ENCODE results near the gene NXPH4. TPM values are rescaled to one million over a fixed set of nuclear protein-coding genes. Genes with fewer than 3 reads are reported as not detected.

The NXPH4 gene
- polyA plus RNA-seq, 4 donors = 0.10 to 0.27 TPM; not detected in 2

DNA sequence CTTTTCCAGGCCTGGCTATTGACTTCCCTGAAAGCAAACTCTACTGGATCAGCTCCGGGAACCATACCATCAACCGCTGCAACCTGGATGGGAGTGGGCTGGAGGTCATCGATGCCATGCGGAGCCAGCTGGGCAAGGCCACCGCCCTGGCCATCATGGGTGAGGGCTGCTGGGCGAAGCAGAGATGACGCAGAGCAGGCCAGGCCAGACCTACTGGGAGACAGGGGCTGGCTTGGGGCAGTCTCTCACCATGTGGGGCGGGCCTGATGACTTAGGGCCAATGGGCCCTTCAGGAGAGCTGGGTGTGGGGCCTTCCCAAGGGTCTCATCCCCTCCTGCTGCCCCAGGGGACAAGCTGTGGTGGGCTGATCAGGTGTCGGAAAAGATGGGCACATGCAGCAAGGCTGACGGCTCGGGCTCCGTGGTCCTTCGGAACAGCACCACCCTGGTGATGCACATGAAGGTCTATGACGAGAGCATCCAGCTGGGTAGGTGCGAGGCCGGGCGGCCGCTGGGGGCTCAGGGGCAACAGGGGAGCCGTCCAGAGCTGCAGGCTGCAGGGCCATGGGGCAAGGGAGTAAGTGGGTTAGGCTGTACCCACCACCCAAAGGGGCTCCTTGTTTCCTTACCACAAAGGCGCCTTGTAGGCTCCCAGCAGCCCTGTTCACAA, 36.1 kb upstream of the NXPH4 start:
- Histone ChIP-seq H3K27me3 (ENCODE audit: control insufficient read depth in 3 of 3, insufficient read depth in 3 of 3, low read length in 3 of 3) (no peaks in the 10 kb centered on the region), H3K4me1 (ENCODE audit: control insufficient read depth in 3 of 3, insufficient read depth in 2 of 3, low read depth in 1 of 3, low read length in 2 of 3) (no peaks in the 10 kb centered on the region), H3K27ac (ENCODE audit: low read depth in 1 of 3, low read length in 2 of 3) (no peak overlapping the region), H3K36me3 (ENCODE audit: control insufficient read depth in 3 of 3, insufficient read depth in 2 of 3, low read depth in 1 of 3, low read length in 3 of 3) (peaks cover 9 to 96% (median 23%) of the 10 kb centered on the region in 3 donors), H3K4me3 (ENCODE audit: low read depth in 1 of 3, low read length in 3 of 3) (no peak overlapping the region), H3K9me3 (ENCODE audit: control insufficient read depth in 2 of 2, insufficient read depth in 1 of 2, low read depth in 1 of 2, low read length in 1 of 2) (no peaks in the 10 kb centered on the region)
- FAIRE-seq = no peak
- WGBS, 3 donors = 89 to 92% (median 90%) methylated on average over 20 of the region's 20 CpGs
- no peak for DNase-seq

DNA sequence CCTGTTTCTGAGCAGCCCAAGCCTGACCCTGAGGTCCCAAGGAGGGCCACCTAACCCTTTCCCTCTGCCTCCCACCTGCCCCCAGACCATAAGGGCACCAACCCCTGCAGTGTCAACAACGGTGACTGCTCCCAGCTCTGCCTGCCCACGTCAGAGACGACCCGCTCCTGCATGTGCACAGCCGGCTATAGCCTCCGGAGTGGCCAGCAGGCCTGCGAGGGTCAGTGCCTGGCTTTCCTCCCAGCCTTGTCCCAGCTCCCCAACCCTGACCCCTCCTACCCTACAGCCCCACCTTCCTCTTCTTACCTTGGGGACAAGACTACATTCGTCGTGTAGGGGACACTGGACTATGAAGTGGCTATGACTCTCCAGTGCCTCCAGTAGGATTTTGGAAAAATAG, 35.5 kb upstream of the NXPH4 start:
- no peaks in the 10 kb centered on the region for H3K27me3 ChIP-seq (ENCODE audit: control insufficient read depth in 3 of 3, insufficient read depth in 3 of 3, low read length in 3 of 3)
- no peak for FAIRE-seq
- no peak overlapping the region for H3K27ac ChIP-seq (ENCODE audit: low read depth in 1 of 3, low read length in 2 of 3)
- WGBS, 3 donors = 67 to 83% (median 76%) methylated on average over 8 to 9 of the region's 9 CpGs
- DNase-seq = no peak
- no peaks in the 10 kb centered on the region for H3K4me1 ChIP-seq (ENCODE audit: control insufficient read depth in 3 of 3, insufficient read depth in 2 of 3, low read depth in 1 of 3, low read length in 2 of 3)
- H3K36me3 ChIP-seq (ENCODE audit: control insufficient read depth in 3 of 3, insufficient read depth in 2 of 3, low read depth in 1 of 3, low read length in 3 of 3) = peaks cover 9 to 96% (median 23%) of the 10 kb centered on the region in 3 donors
- no peak overlapping the region for H3K4me3 ChIP-seq (ENCODE audit: low read depth in 1 of 3, low read length in 3 of 3)
- no peaks in the 10 kb centered on the region for H3K9me3 ChIP-seq (ENCODE audit: control insufficient read depth in 2 of 2, insufficient read depth in 1 of 2, low read depth in 1 of 2, low read length in 1 of 2)

DNA sequence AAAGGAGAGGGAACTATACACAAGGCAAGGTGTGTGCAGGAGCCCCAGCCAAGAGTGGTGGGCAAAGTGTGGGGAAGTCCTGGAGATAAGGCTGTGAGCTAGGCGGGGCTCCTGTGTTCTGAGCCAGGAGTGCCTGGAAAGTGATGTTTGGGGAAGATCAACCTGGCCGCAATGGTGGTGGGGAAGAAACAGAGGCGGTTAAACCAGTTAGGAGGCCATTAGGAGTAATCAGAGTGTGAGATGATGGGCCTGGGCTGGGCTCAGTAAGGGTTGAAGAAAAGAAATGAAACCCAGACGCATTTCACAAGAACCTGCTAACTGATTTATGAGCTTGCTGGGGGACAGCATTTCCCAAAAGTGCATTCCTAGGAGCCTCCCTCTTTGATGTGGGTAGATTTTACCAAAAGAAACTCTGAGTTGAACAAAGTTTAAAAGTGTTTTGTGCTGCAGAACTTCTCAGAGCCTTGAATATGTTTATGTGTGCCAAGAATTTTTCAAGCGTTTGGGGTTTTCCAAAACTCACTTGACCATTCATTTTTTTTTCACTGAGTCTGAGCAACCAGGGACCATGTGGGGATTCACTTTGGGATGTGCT, 34.9 kb upstream of the NXPH4 start:
- no peaks in the 10 kb centered on the region for H3K9me3 ChIP-seq (ENCODE audit: control insufficient read depth in 2 of 2, insufficient read depth in 1 of 2, low read depth in 1 of 2, low read length in 1 of 2)
- no peak for FAIRE-seq
- peaks cover 9 to 96% (median 18%) of the 10 kb centered on the region in 3 donors for H3K36me3 ChIP-seq (ENCODE audit: control insufficient read depth in 3 of 3, insufficient read depth in 2 of 3, low read depth in 1 of 3, low read length in 3 of 3)
- no peaks in the 10 kb centered on the region for H3K27me3 ChIP-seq (ENCODE audit: control insufficient read depth in 3 of 3, insufficient read depth in 3 of 3, low read length in 3 of 3)
- no peak overlapping the region for H3K27ac ChIP-seq (ENCODE audit: low read depth in 1 of 3, low read length in 2 of 3)
- DNase-seq = no peak
- WGBS, 3 donors = 65 to 80% (median 71%) methylated on average over 5 of the region's 5 CpGs
- H3K4me3 ChIP-seq (ENCODE audit: low read depth in 1 of 3, low read length in 3 of 3) = no peak overlapping the region
- H3K4me1 ChIP-seq (ENCODE audit: control insufficient read depth in 3 of 3, insufficient read depth in 2 of 3, low read depth in 1 of 3, low read length in 2 of 3) = no peaks in the 10 kb centered on the region

DNA sequence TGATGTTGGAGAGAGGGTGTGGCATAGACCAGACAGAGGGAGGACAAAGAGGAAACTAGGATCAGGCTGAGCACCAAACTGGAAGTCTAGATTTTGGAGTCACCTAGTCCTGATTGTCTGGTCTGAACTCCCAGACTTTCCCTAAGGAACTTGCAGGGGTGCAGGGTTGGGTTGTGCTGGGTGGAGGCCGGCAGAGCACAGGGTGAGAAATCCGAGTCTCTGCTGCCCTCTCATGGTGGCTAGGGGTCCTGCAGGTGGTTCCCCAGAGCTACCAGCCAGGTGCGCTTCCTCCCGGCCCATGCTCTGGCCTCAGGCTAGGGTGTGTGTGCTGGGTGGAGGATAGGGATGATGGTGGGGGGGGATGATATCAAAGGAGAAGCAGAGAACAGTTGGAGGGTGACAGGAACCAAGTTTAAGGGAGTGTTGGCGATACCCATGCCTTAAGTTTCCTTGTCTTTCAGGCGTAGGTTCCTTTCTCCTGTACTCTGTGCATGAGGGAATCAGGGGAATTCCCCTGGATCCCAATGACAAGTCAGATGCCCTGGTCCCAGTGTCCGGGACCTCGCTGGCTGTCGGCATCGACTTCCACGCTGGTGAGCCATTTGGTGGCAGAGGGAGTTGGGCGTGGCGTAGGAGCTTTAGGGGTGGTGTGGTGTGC, 33.5 kb upstream of the NXPH4 start:
- FAIRE-seq = no peak
- 51 to 61% (median 57%) methylated on average over 13 of the region's 13 CpGs for WGBS, 3 donors
- no peak overlapping the region for H3K27ac ChIP-seq (ENCODE audit: low read depth in 1 of 3, low read length in 2 of 3)

DNA sequence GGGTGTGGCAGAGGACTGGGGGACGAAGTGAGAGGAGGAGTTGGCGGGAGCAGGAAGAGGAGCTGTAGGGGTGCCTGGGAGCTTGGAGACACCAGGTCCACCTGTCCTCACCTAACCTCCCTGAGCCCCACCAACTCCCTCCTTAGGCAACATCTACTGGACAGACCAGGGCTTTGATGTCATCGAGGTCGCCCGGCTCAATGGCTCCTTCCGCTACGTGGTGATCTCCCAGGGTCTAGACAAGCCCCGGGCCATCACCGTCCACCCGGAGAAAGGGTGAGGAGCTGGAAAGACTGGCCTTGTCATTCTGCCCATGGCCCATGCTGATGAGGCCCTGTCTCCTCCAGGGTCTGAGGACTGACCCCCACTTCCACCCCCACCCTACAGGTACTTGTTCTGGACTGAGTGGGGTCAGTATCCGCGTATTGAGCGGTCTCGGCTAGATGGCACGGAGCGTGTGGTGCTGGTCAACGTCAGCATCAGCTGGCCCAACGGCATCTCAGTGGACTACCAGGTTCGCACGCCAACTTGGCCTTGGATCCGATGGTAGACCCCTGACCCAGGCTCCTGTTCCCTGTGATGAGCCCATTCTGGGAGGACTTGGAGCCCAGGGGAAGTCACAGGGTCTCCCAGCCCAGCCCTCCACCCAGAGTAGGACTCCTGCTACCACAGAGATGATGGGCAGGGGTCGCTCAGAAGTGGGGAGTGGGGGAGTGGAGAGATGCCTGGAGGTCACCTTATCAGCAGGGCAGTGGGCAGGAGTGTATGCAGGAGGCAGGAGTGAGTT, 32.5 kb upstream of the NXPH4 start:
- DNase-seq (no peak), FAIRE-seq (no peak)
- Histone ChIP-seq H3K27me3 (ENCODE audit: control insufficient read depth in 3 of 3, insufficient read depth in 3 of 3, low read length in 3 of 3) (no peaks in the 10 kb centered on the region), H3K36me3 (ENCODE audit: control insufficient read depth in 3 of 3, insufficient read depth in 2 of 3, low read depth in 1 of 3, low read length in 3 of 3) (peaks cover 9 to 96% (median 10%) of the 10 kb centered on the region in 3 donors), H3K9me3 (ENCODE audit: control insufficient read depth in 2 of 2, insufficient read depth in 1 of 2, low read depth in 1 of 2, low read length in 1 of 2) (no peaks in the 10 kb centered on the region), H3K4me1 (ENCODE audit: control insufficient read depth in 3 of 3, insufficient read depth in 2 of 3, low read depth in 1 of 3, low read length in 2 of 3) (no peaks in the 10 kb centered on the region), H3K27ac (ENCODE audit: low read depth in 1 of 3, low read length in 2 of 3) (no peak overlapping the region), H3K4me3 (ENCODE audit: low read depth in 1 of 3, low read length in 3 of 3) (no peak overlapping the region)
- WGBS, 3 donors = 92 to 94% (median 93%) methylated on average over 20 to 22 of the region's 22 CpGs

More for the DNA sequence above, 33.5 kb upstream of the NXPH4 start:
- H3K4me3 ChIP-seq (ENCODE audit: low read depth in 1 of 3, low read length in 3 of 3) = no peak overlapping the region
- no peaks in the 10 kb centered on the region for H3K9me3 ChIP-seq (ENCODE audit: control insufficient read depth in 2 of 2, insufficient read depth in 1 of 2, low read depth in 1 of 2, low read length in 1 of 2)
- peaks cover 9 to 96% (median 10%) of the 10 kb centered on the region in 3 donors for H3K36me3 ChIP-seq (ENCODE audit: control insufficient read depth in 3 of 3, insufficient read depth in 2 of 3, low read depth in 1 of 3, low read length in 3 of 3)
- peak; percentile 77 to 85 for DNase-seq
- H3K27me3 ChIP-seq (ENCODE audit: control insufficient read depth in 3 of 3, insufficient read depth in 3 of 3, low read length in 3 of 3) = no peaks in the 10 kb centered on the region
- H3K4me1 ChIP-seq (ENCODE audit: control insufficient read depth in 3 of 3, insufficient read depth in 2 of 3, low read depth in 1 of 3, low read length in 2 of 3) = no peaks in the 10 kb centered on the region

DNA sequence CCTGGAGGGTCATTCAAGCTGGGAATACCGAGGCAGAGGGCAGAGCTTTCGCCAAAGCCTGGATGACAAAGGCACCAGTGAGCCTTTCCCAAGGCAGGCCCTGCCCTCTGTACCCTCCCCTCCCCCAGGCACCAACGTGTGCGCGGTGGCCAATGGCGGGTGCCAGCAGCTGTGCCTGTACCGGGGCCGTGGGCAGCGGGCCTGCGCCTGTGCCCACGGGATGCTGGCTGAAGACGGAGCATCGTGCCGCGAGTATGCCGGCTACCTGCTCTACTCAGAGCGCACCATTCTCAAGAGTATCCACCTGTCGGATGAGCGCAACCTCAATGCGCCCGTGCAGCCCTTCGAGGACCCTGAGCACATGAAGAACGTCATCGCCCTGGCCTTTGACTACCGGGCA, 31.2 kb upstream of the NXPH4 start:
- Histone ChIP-seq H3K36me3 (ENCODE audit: control insufficient read depth in 3 of 3, insufficient read depth in 2 of 3, low read depth in 1 of 3, low read length in 3 of 3) (peaks cover 5 to 96% (median 9%) of the 10 kb centered on the region in 3 donors), H3K9me3 (ENCODE audit: control insufficient read depth in 2 of 2, insufficient read depth in 1 of 2, low read depth in 1 of 2, low read length in 1 of 2) (no peaks in the 10 kb centered on the region), H3K4me1 (ENCODE audit: control insufficient read depth in 3 of 3, insufficient read depth in 2 of 3, low read depth in 1 of 3, low read length in 2 of 3) (no peaks in the 10 kb centered on the region), H3K27ac (ENCODE audit: low read depth in 1 of 3, low read length in 2 of 3) (no peak overlapping the region), H3K4me3 (ENCODE audit: low read depth in 1 of 3, low read length in 3 of 3) (no peak overlapping the region), H3K27me3 (ENCODE audit: control insufficient read depth in 3 of 3, insufficient read depth in 3 of 3, low read length in 3 of 3) (no peaks in the 10 kb centered on the region)
- 92% methylated on average over 25 of the region's 25 CpGs for WGBS, 3 donors
- no peak for DNase-seq
- no peak for FAIRE-seq

DNA sequence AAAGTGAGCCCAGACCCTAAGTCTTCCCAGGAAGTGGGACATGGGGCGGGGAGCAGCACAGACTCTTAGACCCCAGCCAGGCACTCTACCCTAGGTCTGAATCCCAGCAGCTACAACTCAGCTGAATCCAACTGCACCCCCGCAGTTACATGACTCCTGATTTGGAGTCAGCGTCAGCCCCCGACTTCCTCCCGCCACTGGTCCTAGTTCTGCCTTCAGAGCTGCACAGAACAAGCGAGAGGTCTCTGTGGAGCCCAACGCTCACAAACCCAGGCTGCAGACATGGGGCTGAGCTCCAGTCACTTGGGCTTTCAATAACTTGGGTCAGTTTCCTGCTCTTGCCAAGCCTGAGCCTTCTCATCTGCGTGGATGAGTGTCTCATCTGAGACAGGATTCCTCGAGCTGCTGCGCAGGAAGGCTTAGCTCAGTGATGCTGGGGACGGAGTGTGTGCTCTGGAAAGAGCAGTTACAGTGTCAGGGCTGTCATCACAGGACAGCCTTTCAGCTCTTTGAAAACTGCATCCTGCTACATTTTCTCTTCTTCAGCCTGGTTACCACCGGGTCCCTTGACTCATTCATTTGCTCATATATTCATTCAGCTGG, 30.6 kb upstream of the NXPH4 start:
- DNase-seq (no peak), FAIRE-seq (no peak)
- H3K4me1 ChIP-seq (ENCODE audit: control insufficient read depth in 3 of 3, insufficient read depth in 2 of 3, low read depth in 1 of 3, low read length in 2 of 3) = no peaks in the 10 kb centered on the region
- no peak overlapping the region for H3K4me3 ChIP-seq (ENCODE audit: low read depth in 1 of 3, low read length in 3 of 3)
- H3K27me3 ChIP-seq (ENCODE audit: control insufficient read depth in 3 of 3, insufficient read depth in 3 of 3, low read length in 3 of 3) = no peaks in the 10 kb centered on the region
- H3K27ac ChIP-seq (ENCODE audit: low read depth in 1 of 3, low read length in 2 of 3) = no peak overlapping the region
- H3K9me3 ChIP-seq (ENCODE audit: control insufficient read depth in 2 of 2, insufficient read depth in 1 of 2, low read depth in 1 of 2, low read length in 1 of 2) = no peaks in the 10 kb centered on the region
- 82 to 90% (median 89%) methylated on average over 12 of the region's 12 CpGs for WGBS, 3 donors
- H3K36me3 ChIP-seq (ENCODE audit: control insufficient read depth in 3 of 3, insufficient read depth in 2 of 3, low read depth in 1 of 3, low read length in 3 of 3) = peaks cover 3 to 96% (median 6%) of the 10 kb centered on the region in 3 donors

All from small intestine (tissue), 7 donors.